Vagina (tissue), 2 donors: ENCODE results near the gene WDR91. TPM values are rescaled to one million over a fixed set of nuclear protein-coding genes. Genes with fewer than 3 reads are reported as not detected.

Experiments used
- DNase-seq, 2 donors: peaks; one replicate each; pipeline ENCODE4 v3.0.0-alpha.2; 2017; ENCODE audit errors: extremely low spot score in 2 of 2
- H3K27ac ChIP-seq: fragments of 200-600 bp; sonication (generic); one replicate; pipeline ENCODE4 v1.5.1; 2019
- H3K27me3 ChIP-seq: fragments of 200-600 bp; sonication (generic); one replicate; pipeline ENCODE4 v1.5.1; 2019
- H3K36me3 ChIP-seq, 2 donors: fragments of 200-600 bp; sonication (generic); one replicate each; pipeline ENCODE4 v1.5.1; 2017 to 2019
- H3K4me1 ChIP-seq: fragments of 200-600 bp; sonication (generic); one replicate; pipeline ENCODE4 v1.5.1; 2019
- H3K4me3 ChIP-seq, 2 donors: fragments of 200-600 bp; sonication (generic); 1 replicate in 1 of 2; 2 replicates in 1 of 2; pipeline ENCODE4 v1.5.1; 2016 to 2019
- H3K9me3 ChIP-seq: fragments of 200-600 bp; sonication (generic); one replicate; pipeline ENCODE4 v1.5.1; 2019
- POLR2A ChIP-seq, 2 donors: fragments of 450-650 bp; IDR thresholded peaks; one replicate each; pipeline ENCODE4 v1.6.1; 2017; ENCODE audit warnings: antibody characterized with exemption in 2 of 2, mild to moderate bottlenecking in 2 of 2, moderate library complexity in 2 of 2
- POLR2AphosphoS5 ChIP-seq, 2 donors: sonication (generic); formaldehyde crosslinking; IDR thresholded peaks; one replicate each; pipeline ENCODE4 v1.9.0; 2017; ENCODE audit warnings: antibody characterized with exemption in 2 of 2, mild to moderate bottlenecking in 2 of 2, low read depth in 1 of 2; ENCODE audit not compliant: insufficient read depth in 1 of 2
- intact Hi-C: fragments of 100-400 bp; cut with DNase I; formaldehyde crosslinking; loops from one replicate; pipeline ENCODE4 v1.15.1; 2023
- total RNA-seq: library from RNA; depleted of rRNA; stranded (reverse); fragments of >200 nt; gene quantifications from one replicate; pipeline ENCODE4 v1.2.3, GENCODE V29; 2016
- TF ChIP-seq, protein P1 (sequence below), 3 experiments: fragments of 450-650 bp in 2 of 3; fragments of 200-600 bp in 1 of 3; sonication (generic) in 1 of 3; IDR thresholded peaks; one replicate each; pipeline ENCODE4 v1.5.1; 2017 to 2019; ENCODE audit warnings: antibody characterized with exemption in 3 of 3, mild to moderate bottlenecking in 2 of 3, moderate library complexity in 2 of 3

Gene WDR91
- total RNA-seq, 1 donor from 2014 or later: 31.2 TPM

DNA sequence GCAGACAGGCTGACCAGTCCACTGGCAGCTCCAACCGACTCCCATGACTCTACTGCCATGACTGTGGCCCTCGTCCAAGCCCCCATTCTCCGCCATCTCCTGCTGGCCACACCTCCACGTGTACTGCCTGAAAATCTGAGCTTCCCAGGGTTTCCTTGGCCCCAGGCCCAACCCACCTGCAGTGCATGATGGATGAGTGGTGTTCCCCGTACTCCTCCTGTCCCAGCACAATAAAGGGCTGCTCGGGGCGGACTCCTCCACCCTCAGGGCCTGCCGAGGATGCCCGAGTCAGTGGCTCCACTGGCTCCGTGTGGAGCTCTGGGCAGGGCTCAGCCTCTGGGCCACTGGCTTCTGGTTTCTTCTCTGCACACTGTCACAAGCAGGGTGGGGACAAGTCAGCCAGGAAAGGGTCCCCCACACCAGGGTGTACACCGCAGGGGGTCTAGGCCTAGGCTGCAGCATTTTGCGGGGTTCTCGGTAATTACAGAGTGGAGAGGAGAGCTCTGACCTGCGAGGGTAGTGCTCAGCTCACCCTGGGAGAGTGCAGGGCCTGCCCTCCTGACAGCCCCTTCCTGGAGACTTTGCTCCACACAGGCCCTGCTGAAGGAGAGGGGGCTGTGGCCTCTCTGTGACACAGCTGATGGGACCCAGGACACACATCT lies 15.2 kb downstream of the WDR91 start:
- peak in 1 of 2 donors; percentile 65 for DNase-seq
- intact Hi-C loops: no loop called here
- Histone ChIP-seq H3K27ac (no peak overlapping the region), H3K4me3 (no peak overlapping the region), H3K36me3 (peaks cover 0 to 87% of the 10 kb centered on the region in 2 donors), H3K4me1 (no peaks in the 10 kb centered on the region), H3K27me3 (no peaks in the 10 kb centered on the region), H3K9me3 (no peaks in the 10 kb centered on the region)
- TF ChIP-seq POLR2A (IDR thresholded peaks at IDR 0.05) (no peak), POLR2AphosphoS5 (IDR thresholded peaks at IDR 0.05; ENCODE audit: insufficient read depth in 1 of 2, low read depth in 1 of 2) (no peak)
- TF ChIP-seq, protein P1, sequence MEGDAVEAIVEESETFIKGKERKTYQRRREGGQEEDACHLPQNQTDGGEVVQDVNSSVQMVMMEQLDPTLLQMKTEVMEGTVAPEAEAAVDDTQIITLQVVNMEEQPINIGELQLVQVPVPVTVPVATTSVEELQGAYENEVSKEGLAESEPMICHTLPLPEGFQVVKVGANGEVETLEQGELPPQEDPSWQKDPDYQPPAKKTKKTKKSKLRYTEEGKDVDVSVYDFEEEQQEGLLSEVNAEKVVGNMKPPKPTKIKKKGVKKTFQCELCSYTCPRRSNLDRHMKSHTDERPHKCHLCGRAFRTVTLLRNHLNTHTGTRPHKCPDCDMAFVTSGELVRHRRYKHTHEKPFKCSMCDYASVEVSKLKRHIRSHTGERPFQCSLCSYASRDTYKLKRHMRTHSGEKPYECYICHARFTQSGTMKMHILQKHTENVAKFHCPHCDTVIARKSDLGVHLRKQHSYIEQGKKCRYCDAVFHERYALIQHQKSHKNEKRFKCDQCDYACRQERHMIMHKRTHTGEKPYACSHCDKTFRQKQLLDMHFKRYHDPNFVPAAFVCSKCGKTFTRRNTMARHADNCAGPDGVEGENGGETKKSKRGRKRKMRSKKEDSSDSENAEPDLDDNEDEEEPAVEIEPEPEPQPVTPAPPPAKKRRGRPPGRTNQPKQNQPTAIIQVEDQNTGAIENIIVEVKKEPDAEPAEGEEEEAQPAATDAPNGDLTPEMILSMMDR (IDR thresholded peaks at IDR 0.05): no peak

DNA sequence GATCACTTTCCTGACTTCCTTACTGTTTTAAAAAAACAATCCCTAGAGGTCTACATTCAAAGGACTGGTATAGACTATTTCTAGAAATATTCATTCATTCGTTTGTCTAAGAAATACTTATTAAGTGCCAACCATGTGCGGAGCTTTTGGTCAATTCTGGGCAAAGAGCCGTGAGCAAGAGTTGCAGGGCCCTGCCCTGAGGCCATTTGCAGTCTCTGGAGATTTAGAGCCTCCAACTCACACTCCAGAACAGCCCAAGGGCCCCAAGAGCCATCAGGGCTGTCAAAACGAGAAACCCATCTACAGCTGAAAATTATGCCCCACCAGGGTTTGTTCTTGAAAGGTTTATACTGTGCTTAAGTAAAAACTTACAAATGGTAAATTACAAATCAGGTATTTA lies 16.2 kb downstream of the WDR91 start:
- Histone ChIP-seq H3K4me3 (no peak overlapping the region), H3K27ac (no peak overlapping the region), H3K4me1 (no peaks in the 10 kb centered on the region), H3K27me3 (no peaks in the 10 kb centered on the region), H3K9me3 (no peaks in the 10 kb centered on the region), H3K36me3 (peaks cover 0 to 81% of the 10 kb centered on the region in 2 donors)
- DNase-seq: peak in 1 of 2 donors; percentile 49
- intact Hi-C loops: no loop called here
- no peak for TF ChIP-seq POLR2A (IDR thresholded peaks at IDR 0.05)
- TF ChIP-seq, protein P1 (IDR thresholded peaks at IDR 0.05): no peak

DNA sequence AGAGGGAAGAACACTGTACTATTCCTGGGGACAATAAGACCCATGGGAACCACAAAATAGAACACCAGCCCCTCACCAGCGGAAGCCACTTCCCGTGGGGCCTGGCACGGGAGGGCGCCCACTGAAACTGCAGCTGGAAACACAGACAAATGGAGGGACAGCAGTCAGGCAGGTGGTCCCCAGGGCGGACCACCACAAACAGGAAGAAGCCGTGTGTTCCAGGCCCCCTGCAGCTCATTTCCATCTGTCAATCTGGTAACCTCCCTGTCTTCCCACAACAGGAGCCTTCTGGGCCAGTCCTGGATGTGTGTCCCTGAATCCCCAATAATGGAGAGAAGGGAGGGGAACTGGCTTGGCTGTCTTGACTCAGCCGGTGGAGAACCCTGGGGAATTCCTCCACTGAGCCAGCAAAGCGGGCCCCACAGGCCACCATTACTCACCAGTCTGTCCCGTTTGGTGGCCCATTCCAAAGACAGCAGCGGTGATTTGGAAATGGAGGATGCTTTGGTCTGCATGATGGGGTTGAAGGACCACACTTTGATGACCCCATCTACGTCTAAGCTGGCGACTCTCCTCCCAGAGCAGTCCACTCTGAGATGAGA lies 16.7 kb downstream of the WDR91 start:
- Histone ChIP-seq H3K4me3 (no peak overlapping the region), H3K27ac (no peak overlapping the region), H3K4me1 (no peaks in the 10 kb centered on the region), H3K9me3 (no peaks in the 10 kb centered on the region), H3K36me3 (peaks cover 0 to 81% of the 10 kb centered on the region in 2 donors), H3K27me3 (no peaks in the 10 kb centered on the region)
- intact Hi-C loops: no loop called here
- DNase-seq: peak in 1 of 2 donors; percentile 74
- TF ChIP-seq POLR2AphosphoS5 (IDR thresholded peaks at IDR 0.05; ENCODE audit: insufficient read depth in 1 of 2, low read depth in 1 of 2): no peak
- no peak for TF ChIP-seq POLR2A (IDR thresholded peaks at IDR 0.05)
- TF ChIP-seq, protein P1 (IDR thresholded peaks at IDR 0.05): no peak

DNA sequence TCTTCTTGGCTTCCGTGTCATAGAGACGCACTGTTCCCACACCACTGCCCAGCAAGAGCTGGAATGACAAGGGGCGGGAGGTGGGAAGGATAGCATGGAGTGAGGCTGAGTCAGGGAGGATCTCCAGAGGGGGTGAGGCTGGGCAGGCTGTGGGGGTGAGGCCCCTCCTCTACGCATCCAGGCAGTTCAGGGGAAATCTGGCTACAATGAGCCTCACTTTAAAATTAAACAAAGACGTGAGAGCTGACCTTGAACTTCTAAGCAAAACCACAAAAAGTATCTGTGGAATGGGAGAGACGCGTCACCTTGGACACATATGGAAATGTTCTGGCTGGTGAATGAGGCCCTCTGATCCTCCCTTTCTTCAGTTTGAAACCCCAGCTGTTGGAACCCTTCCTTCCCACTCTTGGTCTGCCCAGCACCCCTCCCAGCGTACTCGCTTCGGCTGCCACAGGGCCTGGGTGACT lies 17.7 kb downstream of the WDR91 start:
- Histone ChIP-seq H3K4me1 (no peaks in the 10 kb centered on the region), H3K27me3 (no peaks in the 10 kb centered on the region), H3K27ac (no peak overlapping the region), H3K4me3 (no peak overlapping the region), H3K36me3 (peaks cover 0 to 83% of the 10 kb centered on the region in 2 donors), H3K9me3 (no peaks in the 10 kb centered on the region)
- peak in 1 of 2 donors; percentile 40 for DNase-seq
- no peak for TF ChIP-seq POLR2A (IDR thresholded peaks at IDR 0.05)
- TF ChIP-seq POLR2AphosphoS5 (IDR thresholded peaks at IDR 0.05; ENCODE audit: insufficient read depth in 1 of 2, low read depth in 1 of 2): no peak
- TF ChIP-seq, protein P1 (IDR thresholded peaks at IDR 0.05): no peak
- intact Hi-C loops: no loop called here
